A549 (cell line): ENCODE results near the gene RPS4Y1. TPM values are rescaled to one million over a fixed set of nuclear protein-coding genes. Genes with fewer than 3 reads are reported as not detected.

Source experiments
- ATAC-seq, 2 experiments: fragments of 200-7000 bp in 1 of 2; fragments of >200 bp in 1 of 2; cut with Nextera tagmentation in 1 of 2; cut with Tn5 transposase in 1 of 2; 3 replicates each; pipeline versions ENCODE4 v1.8.0 to v1.9.1; 2018 to 2020; ENCODE audit warnings: mild to moderate bottlenecking in 1 of 2, moderate library complexity in 1 of 2
- CTCF ChIA-PET: fragments of 300-600 bp; sonication (Branson Sonifier 250); formaldehyde crosslinking; extraction: SDS; loops from one replicate; lab custom pipeline; 2021; ENCODE audit warnings: antibody characterized with exemption, inconsistent platforms; lab: Yijun Ruan, JAX
- POLR2A ChIA-PET: fragments of 350-600 bp; formaldehyde crosslinking; extraction: SDS; loops from one replicate; lab custom pipeline; 2021; ENCODE audit warnings: antibody characterized with exemption, inconsistent platforms; lab: Yijun Ruan, JAX
- DNase-seq, 2 experiments: peaks; one replicate each; pipeline versions ENCODE4 v3.0.0 to v3.0.0-alpha.2; 2011 to 2016; ENCODE audit warnings: low read depth in 1 of 2, low spot score in 1 of 2
- FAIRE-seq: peaks from 2 replicates; lab custom pipeline; 2011; peaks lifted over from hg19 to GRCh38; lab: Jason Lieb, UNC
- H3K27ac ChIP-seq, 2 experiments: fragments of >200 bp; sonication (Bioruptor Twin); formaldehyde crosslinking; 3 replicates each; pipeline ENCODE4 v1.5.1; 2016 to 2017
- H3K4me1 ChIP-seq: fragments of >200 bp; sonication (Bioruptor Twin); formaldehyde crosslinking; 3 replicates; pipeline ENCODE4 v1.6.1; 2016
- H3K4me2 ChIP-seq: fragments of >200 bp; sonication (Bioruptor Twin); formaldehyde crosslinking; 3 replicates; pipeline ENCODE4 v1.6.1; 2016
- H3K4me3 ChIP-seq: fragments of >200 bp; sonication (Bioruptor Twin); formaldehyde crosslinking; 3 replicates; pipeline ENCODE4 v1.5.1; 2016
- H3K9me3 ChIP-seq: fragments of >200 bp; sonication (Bioruptor Twin); formaldehyde crosslinking; 3 replicates; pipeline ENCODE4 v1.6.1; 2016
- BHLHE40 ChIP-seq: IDR thresholded peaks from 2 replicates; pipeline ENCODE4 v1.6.1; 2012; ENCODE audit warnings: low read depth, low read length, inconsistent platforms
- CBX8 ChIP-seq: fragments of 200-600 bp; sonication (generic); IDR thresholded peaks from 2 replicates; pipeline ENCODE4 v1.6.1; 2016
- CEBPB ChIP-seq, 2 experiments: fragments of >200 bp in 1 of 2; sonication (Bioruptor Twin) in 1 of 2; formaldehyde crosslinking in 1 of 2; IDR thresholded peaks; 2 replicates each; pipeline ENCODE4 v1.6.1; 2012 to 2016
- EHF ChIP-seq: fragments of 250-450 bp; sonication (Bioruptor Pico); IDR thresholded peaks from 2 replicates; pipeline ENCODE4 v1.5.0; 2020; ENCODE audit warnings: mild to moderate bottlenecking
- FOXS1 ChIP-seq: fragments of 250-450 bp; sonication (Bioruptor Pico); IDR thresholded peaks from 2 replicates; pipeline ENCODE4 v1.5.0; 2020; ENCODE audit warnings: mild to moderate bottlenecking, moderate library complexity
- HDAC2 ChIP-seq: fragments of 200-600 bp; sonication (generic); IDR thresholded peaks from 2 replicates; pipeline ENCODE4 v1.6.1; 2016
- HOXB13 ChIP-seq: fragments of 250-450 bp; sonication (Bioruptor Pico); IDR thresholded peaks from 2 replicates; pipeline ENCODE4 v1.5.0; 2020; ENCODE audit warnings: low read depth, mild to moderate bottlenecking, moderate library complexity
- HOXB5 ChIP-seq: fragments of 250-450 bp; sonication (Bioruptor Pico); IDR thresholded peaks from 2 replicates; pipeline ENCODE4 v1.5.0; 2020; ENCODE audit warnings: mild to moderate bottlenecking, moderate library complexity
- KDM1A ChIP-seq: fragments of 200-600 bp; sonication (generic); IDR thresholded peaks from 2 replicates; pipeline ENCODE4 v1.6.1; 2016; ENCODE audit warnings: low read depth, mild to moderate bottlenecking
- MAFK ChIP-seq: fragments of 450-650 bp; IDR thresholded peaks from 2 replicates; pipeline ENCODE4 v1.6.1; 2014; ENCODE audit not compliant: partially characterized antibody
- MAZ ChIP-seq: fragments of 150-350 bp; IDR thresholded peaks from 2 replicates; pipeline ENCODE4 v1.6.1; 2014; ENCODE audit warnings: antibody characterized with exemption, low read depth, low read length, borderline replicate concordance
- NFE2L2 ChIP-seq: fragments of 150-350 bp; conservative IDR thresholded peaks from 2 replicates; pipeline ENCODE4 v1.6.1; 2014; ENCODE audit warnings: low read length
- NR3C1 ChIP-seq: fragments of >200 bp; sonication (Bioruptor Twin); formaldehyde crosslinking; IDR thresholded peaks from 3 replicates; pipeline ENCODE4 v1.6.1; 2017
- POLR2A ChIP-seq: IDR thresholded peaks from 2 replicates; pipeline ENCODE4 v1.6.1; 2012; ENCODE audit warnings: mild to moderate bottlenecking, low read length
- POLR2AphosphoS2 ChIP-seq: conservative IDR thresholded peaks from 2 replicates; pipeline ENCODE4 v1.6.1; 2012; ENCODE audit warnings: low read length, improper control_type of control experiment, inconsistent platforms
- RCOR1 ChIP-seq: fragments of 150-350 bp; IDR thresholded peaks from 2 replicates; pipeline ENCODE4 v1.6.1; 2014; ENCODE audit warnings: antibody characterized with exemption, low read length, low read depth
- SMC3 ChIP-seq: fragments of >200 bp; sonication (Bioruptor Twin); formaldehyde crosslinking; IDR thresholded peaks from 3 replicates; pipeline ENCODE4 v1.6.1; 2018; ENCODE audit warnings: inconsistent platforms
- TFCP2L1 ChIP-seq: fragments of 250-450 bp; sonication (Bioruptor Pico); IDR thresholded peaks from 2 replicates; pipeline ENCODE4 v1.5.0; 2021; ENCODE audit warnings: mild to moderate bottlenecking
- TP53 ChIP-seq: fragments of 250-450 bp; sonication (Bioruptor Pico); IDR thresholded peaks from 2 replicates; pipeline ENCODE4 v1.5.0; 2021; ENCODE audit warnings: mild to moderate bottlenecking, moderate library complexity
- ZSCAN20 ChIP-seq: fragments of 250-450 bp; sonication (Bioruptor Pico); IDR thresholded peaks from 2 replicates; pipeline ENCODE4 v1.8.0; 2022; ENCODE audit warnings: mild to moderate bottlenecking, moderate library complexity
- WGBS: methylation state at CpG from one replicate; pipeline ENCODE4 v1.1.6; 2017; ENCODE audit errors: missing lambda C conversion rate; 5-methylcytosine and 5-hydroxymethylcytosine counted together
- polyA plus RNA-seq, 4 experiments: library from polyadenylated mRNA; depleted of rRNA in 3 of 4; stranded (reverse); fragments of >200 nt; fragmentation: RNase III in 1 of 4; extraction: RNeasy Plus Mini Kit Qiagen cat#74134 plus additional on column Dnase treatment in 1 of 4; gene quantifications; 2 replicates in 3 of 4; 3 replicates in 1 of 4; pipeline ENCODE4 v1.2.3, GENCODE V29; 2011 to 2017
- TF ChIP-seq, protein P1 (sequence below): fragments of 250-450 bp; sonication (Bioruptor Pico); IDR thresholded peaks from 2 replicates; pipeline ENCODE4 v1.5.0; 2021; ENCODE audit warnings: mild to moderate bottlenecking, moderate library complexity, borderline replicate concordance
- TF ChIP-seq, protein P2 (sequence below): fragments of 450-650 bp; IDR thresholded peaks from 2 replicates; pipeline ENCODE4 v1.6.1; 2014; ENCODE audit warnings: antibody characterized with exemption
- TF ChIP-seq, protein P3 (sequence below): fragments of >200 bp; sonication (Bioruptor Twin); formaldehyde crosslinking; IDR thresholded peaks from 2 replicates; pipeline ENCODE4 v1.6.1; 2016
- TF ChIP-seq, protein P4 (sequence below): fragments of 200-600 bp; sonication (generic); IDR thresholded peaks from 2 replicates; pipeline ENCODE4 v1.6.1; 2016; ENCODE audit warnings: antibody characterized with exemption, mild to moderate bottlenecking, moderate library complexity
- TF ChIP-seq, protein P5 (sequence below): fragments of 150-350 bp; IDR thresholded peaks from 2 replicates; pipeline ENCODE4 v1.6.1; 2014; ENCODE audit warnings: low read depth, mild to moderate bottlenecking, low read length

Gene RPS4Y1
- polyA plus RNA-seq, 2 of the 4 experiments (the other 2 are of a cell fraction) = 233 to 632 TPM

DNA sequence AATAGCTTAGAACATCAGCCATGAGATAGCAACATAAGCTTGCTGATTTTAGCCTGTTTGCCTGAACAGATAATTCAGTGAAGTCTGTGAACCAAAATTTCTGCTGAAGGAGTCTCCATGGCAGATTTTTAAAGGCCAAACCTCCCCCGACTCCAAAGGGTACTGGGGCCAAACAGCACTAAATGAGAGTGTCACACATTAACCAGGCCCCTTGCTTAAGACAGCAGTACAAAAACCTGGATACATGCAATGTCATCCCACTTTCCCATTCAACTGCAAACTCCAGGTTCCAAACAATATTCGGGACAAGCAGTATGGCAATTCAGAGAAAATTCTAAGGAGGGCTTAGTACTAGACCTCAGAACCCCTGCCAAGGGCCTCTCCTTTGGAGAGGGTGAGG lies 4.3 kb upstream of the RPS4Y1 start:
- no peak for ATAC-seq

DNA sequence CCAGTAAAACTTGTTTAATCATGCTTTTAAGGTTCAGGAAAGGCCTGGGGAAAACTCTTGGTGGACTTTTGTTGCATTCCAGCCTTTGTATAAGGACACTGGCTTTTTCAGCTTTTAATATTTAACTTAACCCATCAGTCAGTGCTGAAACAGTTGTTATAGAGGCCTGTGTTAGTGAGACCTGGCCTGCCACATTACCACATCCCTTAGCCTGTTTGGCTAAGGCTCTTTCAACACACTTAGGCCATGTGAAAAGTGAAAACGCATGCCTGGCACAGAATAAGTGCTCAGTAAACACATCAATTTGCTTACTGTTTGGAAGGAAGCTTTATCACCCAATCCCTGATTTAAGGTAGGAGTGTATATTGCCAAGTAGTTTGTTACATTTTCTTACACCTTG lies 3.5 kb upstream of the RPS4Y1 start:
- FAIRE-seq = no peak
- WGBS = 31% methylated on average over 1 of the region's 1 CpG
- no peak for DNase-seq
- H3K27ac ChIP-seq = no peak overlapping the region
- ATAC-seq = no peak
- no peak overlapping the region for H3K4me2 ChIP-seq
- H3K9me3 ChIP-seq = no peaks in the 10 kb centered on the region
- H3K4me1 ChIP-seq = peaks cover 5% of the 10 kb centered on the region; the same call in 1 of the 3 replicates
- H3K4me3 ChIP-seq = no peak overlapping the region
- POLR2A ChIA-PET = no interaction called here
- CTCF ChIA-PET = no interaction called here
- TF ChIP-seq, protein P1, sequence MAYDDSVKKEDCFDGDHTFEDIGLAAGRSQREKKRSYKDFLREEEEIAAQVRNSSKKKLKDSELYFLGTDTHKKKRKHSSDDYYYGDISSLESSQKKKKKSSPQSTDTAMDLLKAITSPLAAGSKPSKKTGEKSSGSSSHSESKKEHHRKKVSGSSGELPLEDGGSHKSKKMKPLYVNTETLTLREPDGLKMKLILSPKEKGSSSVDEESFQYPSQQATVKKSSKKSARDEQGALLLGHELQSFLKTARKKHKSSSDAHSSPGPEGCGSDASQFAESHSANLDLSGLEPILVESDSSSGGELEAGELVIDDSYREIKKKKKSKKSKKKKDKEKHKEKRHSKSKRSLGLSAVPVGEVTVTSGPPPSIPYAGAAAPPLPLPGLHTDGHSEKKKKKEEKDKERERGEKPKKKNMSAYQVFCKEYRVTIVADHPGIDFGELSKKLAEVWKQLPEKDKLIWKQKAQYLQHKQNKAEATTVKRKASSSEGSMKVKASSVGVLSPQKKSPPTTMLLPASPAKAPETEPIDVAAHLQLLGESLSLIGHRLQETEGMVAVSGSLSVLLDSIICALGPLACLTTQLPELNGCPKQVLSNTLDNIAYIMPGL (CRISPR knock-in tag) = no peak
- TF ChIP-seq TFCP2L1 (CRISPR knock-in tag) = no peak
- TF ChIP-seq EHF (CRISPR knock-in tag) = no peak
- TF ChIP-seq MAZ = no peak
- TF ChIP-seq CBX8 = no peak
- TF ChIP-seq HDAC2 = no peak
- no peak for TF ChIP-seq MAFK
- TF ChIP-seq ZSCAN20 (CRISPR knock-in tag) = no peak
- no peak for TF ChIP-seq BHLHE40
- TF ChIP-seq HOXB13 (CRISPR knock-in tag) = no peak
- TF ChIP-seq TP53 (CRISPR knock-in tag) = no peak
- no peak for TF ChIP-seq SMC3

More for the DNA sequence above, 4.3 kb upstream of the RPS4Y1 start:
- DNase-seq = no peak
- POLR2A ChIA-PET = no interaction called here
- CTCF ChIA-PET = no interaction called here
- H3K4me1 ChIP-seq = no peaks in the 10 kb centered on the region
- FAIRE-seq = no peak
- H3K4me2 ChIP-seq = no peak overlapping the region
- 13% methylated on average over 2 of the region's 2 CpGs for WGBS
- TF ChIP-seq CEBPB (IDR thresholded peaks at IDR 0.05) (no peak), NFE2L2 (no peak), HOXB5 (CRISPR knock-in tag) (no peak), POLR2AphosphoS2 (no peak), FOXS1 (CRISPR knock-in tag) (no peak), RCOR1 (no peak), KDM1A (no peak), POLR2A (no peak), TFCP2L1 (CRISPR knock-in tag) (no peak), NR3C1 (no peak), CBX8 (no peak)
- TF ChIP-seq, protein P2, sequence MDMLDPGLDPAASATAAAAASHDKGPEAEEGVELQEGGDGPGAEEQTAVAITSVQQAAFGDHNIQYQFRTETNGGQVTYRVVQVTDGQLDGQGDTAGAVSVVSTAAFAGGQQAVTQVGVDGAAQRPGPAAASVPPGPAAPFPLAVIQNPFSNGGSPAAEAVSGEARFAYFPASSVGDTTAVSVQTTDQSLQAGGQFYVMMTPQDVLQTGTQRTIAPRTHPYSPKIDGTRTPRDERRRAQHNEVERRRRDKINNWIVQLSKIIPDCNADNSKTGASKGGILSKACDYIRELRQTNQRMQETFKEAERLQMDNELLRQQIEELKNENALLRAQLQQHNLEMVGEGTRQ = no peak
- TF ChIP-seq, protein P3, sequence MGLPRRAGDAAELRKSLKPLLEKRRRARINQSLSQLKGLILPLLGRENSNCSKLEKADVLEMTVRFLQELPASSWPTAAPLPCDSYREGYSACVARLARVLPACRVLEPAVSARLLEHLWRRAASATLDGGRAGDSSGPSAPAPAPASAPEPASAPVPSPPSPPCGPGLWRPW = no peak
- TF ChIP-seq, protein P4, sequence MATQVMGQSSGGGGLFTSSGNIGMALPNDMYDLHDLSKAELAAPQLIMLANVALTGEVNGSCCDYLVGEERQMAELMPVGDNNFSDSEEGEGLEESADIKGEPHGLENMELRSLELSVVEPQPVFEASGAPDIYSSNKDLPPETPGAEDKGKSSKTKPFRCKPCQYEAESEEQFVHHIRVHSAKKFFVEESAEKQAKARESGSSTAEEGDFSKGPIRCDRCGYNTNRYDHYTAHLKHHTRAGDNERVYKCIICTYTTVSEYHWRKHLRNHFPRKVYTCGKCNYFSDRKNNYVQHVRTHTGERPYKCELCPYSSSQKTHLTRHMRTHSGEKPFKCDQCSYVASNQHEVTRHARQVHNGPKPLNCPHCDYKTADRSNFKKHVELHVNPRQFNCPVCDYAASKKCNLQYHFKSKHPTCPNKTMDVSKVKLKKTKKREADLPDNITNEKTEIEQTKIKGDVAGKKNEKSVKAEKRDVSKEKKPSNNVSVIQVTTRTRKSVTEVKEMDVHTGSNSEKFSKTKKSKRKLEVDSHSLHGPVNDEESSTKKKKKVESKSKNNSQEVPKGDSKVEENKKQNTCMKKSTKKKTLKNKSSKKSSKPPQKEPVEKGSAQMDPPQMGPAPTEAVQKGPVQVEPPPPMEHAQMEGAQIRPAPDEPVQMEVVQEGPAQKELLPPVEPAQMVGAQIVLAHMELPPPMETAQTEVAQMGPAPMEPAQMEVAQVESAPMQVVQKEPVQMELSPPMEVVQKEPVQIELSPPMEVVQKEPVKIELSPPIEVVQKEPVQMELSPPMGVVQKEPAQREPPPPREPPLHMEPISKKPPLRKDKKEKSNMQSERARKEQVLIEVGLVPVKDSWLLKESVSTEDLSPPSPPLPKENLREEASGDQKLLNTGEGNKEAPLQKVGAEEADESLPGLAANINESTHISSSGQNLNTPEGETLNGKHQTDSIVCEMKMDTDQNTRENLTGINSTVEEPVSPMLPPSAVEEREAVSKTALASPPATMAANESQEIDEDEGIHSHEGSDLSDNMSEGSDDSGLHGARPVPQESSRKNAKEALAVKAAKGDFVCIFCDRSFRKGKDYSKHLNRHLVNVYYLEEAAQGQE = no peak
- TF ChIP-seq, protein P1 (CRISPR knock-in tag) = no peak
- TF ChIP-seq, protein P5, sequence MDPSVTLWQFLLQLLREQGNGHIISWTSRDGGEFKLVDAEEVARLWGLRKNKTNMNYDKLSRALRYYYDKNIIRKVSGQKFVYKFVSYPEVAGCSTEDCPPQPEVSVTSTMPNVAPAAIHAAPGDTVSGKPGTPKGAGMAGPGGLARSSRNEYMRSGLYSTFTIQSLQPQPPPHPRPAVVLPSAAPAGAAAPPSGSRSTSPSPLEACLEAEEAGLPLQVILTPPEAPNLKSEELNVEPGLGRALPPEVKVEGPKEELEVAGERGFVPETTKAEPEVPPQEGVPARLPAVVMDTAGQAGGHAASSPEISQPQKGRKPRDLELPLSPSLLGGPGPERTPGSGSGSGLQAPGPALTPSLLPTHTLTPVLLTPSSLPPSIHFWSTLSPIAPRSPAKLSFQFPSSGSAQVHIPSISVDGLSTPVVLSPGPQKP = no peak
- TF ChIP-seq, all 56 proteins: peak for 0
- no peak overlapping the region for H3K4me3 ChIP-seq
- H3K27ac ChIP-seq = no peak overlapping the region
- H3K9me3 ChIP-seq = no peaks in the 10 kb centered on the region
